Sigmoid colon (tissue), 7 donors: ENCODE data around the gene BRD8. TPM values are rescaled to one million over a fixed set of nuclear protein-coding genes. Genes with fewer than 3 reads are reported as not detected.

Experiments
- DNase-seq: peaks from one replicate; pipeline ENCODE4 v3.0.0-alpha.2; 2019
- H3K27ac ChIP-seq, 4 donors: fragments of 200-600 bp; sonication (generic); one replicate each; pipeline ENCODE4 v1.5.1; 2016 to 2019; ENCODE audit warnings: mild to moderate bottlenecking in 1 of 4
- H3K27me3 ChIP-seq, 3 donors: fragments of 200-600 bp; sonication (generic); one replicate each; pipeline ENCODE4 v1.5.1; 2019; ENCODE audit warnings: mild to moderate bottlenecking in 1 of 3
- H3K36me3 ChIP-seq, 4 donors: fragments of 200-600 bp; sonication (generic); one replicate each; pipeline ENCODE4 v1.5.1; 2016 to 2019
- H3K4me1 ChIP-seq, 4 donors: fragments of 200-600 bp; sonication (generic); one replicate each; pipeline ENCODE4 v1.5.1; 2017 to 2019
- H3K4me3 ChIP-seq, 4 donors: fragments of 200-600 bp; sonication (generic); one replicate each; pipeline ENCODE4 v1.5.1; 2017 to 2019; ENCODE audit warnings: mild to moderate bottlenecking in 2 of 4, moderate library complexity in 1 of 4
- H3K9me3 ChIP-seq, 4 donors: fragments of 200-600 bp in 3 of 4; sonication (generic) in 3 of 4; one replicate each; pipeline versions ENCODE4 v1.5.1 to v1.6.1; 2013 to 2019
- EP300 ChIP-seq, 4 donors: sonication (generic); formaldehyde crosslinking; IDR thresholded peaks; one replicate each; pipeline ENCODE4 v1.6.1; 2017; ENCODE audit warnings: antibody characterized with exemption in 4 of 4
- POLR2A ChIP-seq, 2 donors: fragments of 450-650 bp; IDR thresholded peaks; one replicate each; pipeline ENCODE4 v1.6.1; 2016; ENCODE audit warnings: antibody characterized with exemption in 2 of 2, mild to moderate bottlenecking in 2 of 2, moderate library complexity in 2 of 2
- POLR2AphosphoS5 ChIP-seq, 4 donors: sonication (generic); formaldehyde crosslinking; IDR thresholded peaks; one replicate each; pipeline ENCODE4 v1.6.1; 2017; ENCODE audit warnings: antibody characterized with exemption in 4 of 4
- WGBS, 2 donors: extraction: QIAGEN DNeasy Blood & Tissue Kit; methylation state at CpG; one replicate each; pipeline ENCODE4 v1.1.7; 2013; 5-methylcytosine and 5-hydroxymethylcytosine counted together
- intact Hi-C: fragments of 100-400 bp; cut with DNase I; formaldehyde crosslinking; loops from one replicate; pipeline ENCODE4 v1.15.1; 2023
- polyA plus RNA-seq, 3 donors: library from polyadenylated mRNA; stranded (reverse); fragments of 200-250 nt; gene quantifications; one replicate each; pipeline ENCODE4 v1.2.3, GENCODE V29; 2013
- total RNA-seq, 4 donors: library from RNA; depleted of rRNA; stranded (reverse); fragments of >200 nt; gene quantifications; one replicate each; pipeline ENCODE4 v1.1.0, GENCODE V29; 2016
- TF ChIP-seq, protein P1 (sequence below), 4 experiments: fragments of 450-650 bp in 3 of 4; fragments of 200-600 bp in 1 of 4; IDR thresholded peaks; one replicate each; pipeline ENCODE4 v1.5.1; 2016 to 2019; ENCODE audit warnings: antibody characterized with exemption in 4 of 4, mild to moderate bottlenecking in 3 of 4, moderate library complexity in 2 of 4
- donor health status: healthy with polysubstance abuse.
- donor health status: Bipolar disorder and iron deficiency.
- donor health status: healthy.

BRD8 gene
- total and polyA plus RNA-seq, 7 donors, result 13.4 to 52.3 (median 48.5) TPM

DNA sequence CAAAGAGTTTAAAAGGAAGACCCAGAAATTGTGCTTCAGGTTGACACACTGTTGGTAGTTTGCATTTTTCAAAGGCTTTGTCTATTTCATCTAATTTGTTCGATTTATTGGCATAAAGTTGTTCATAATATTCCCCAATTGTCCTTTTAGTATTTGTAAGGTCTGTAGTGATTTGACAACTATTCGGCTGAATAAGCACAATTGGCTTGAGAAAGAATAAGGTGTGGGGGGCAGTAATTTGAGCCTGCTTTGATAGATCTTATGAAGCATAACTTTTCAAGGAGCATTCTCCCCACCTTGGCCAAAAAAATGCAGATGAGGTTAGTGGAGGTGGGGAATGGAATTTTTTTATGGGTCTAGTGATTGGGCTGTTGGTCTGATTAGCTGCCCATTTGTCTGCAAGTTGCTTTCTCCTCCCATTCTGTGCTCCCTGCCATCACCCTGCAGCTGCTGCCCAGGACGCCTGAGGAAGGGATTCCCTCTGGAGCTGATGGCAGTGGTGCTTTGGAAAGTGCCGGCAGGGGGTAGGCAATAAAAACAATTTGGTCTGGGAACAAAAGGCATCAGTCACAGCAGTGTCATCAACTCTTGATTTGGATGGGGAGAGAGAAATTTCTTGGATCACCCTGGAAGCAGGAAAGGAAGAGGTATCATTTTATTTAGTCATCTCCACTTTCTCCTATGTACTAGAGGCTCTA is 68.0 kb downstream of the BRD8 start:
- Histone ChIP-seq H3K4me1 (peaks cover 0 to 24% (median 15%) of the 10 kb centered on the region in 4 donors), H3K4me3 (peak overlapping the region in 1 of 4 donors; percentile 8), H3K9me3 (no peaks in the 10 kb centered on the region), H3K27me3 (no peaks in the 10 kb centered on the region), H3K27ac (peak overlapping the region in 1 of 4 donors; percentile 50), H3K36me3 (no peaks in the 10 kb centered on the region)
- intact Hi-C loops, result no loop called here
- WGBS, 2 donors, result 63 to 68% methylated on average over 4 of the region's 4 CpGs
- TF ChIP-seq, protein P1, sequence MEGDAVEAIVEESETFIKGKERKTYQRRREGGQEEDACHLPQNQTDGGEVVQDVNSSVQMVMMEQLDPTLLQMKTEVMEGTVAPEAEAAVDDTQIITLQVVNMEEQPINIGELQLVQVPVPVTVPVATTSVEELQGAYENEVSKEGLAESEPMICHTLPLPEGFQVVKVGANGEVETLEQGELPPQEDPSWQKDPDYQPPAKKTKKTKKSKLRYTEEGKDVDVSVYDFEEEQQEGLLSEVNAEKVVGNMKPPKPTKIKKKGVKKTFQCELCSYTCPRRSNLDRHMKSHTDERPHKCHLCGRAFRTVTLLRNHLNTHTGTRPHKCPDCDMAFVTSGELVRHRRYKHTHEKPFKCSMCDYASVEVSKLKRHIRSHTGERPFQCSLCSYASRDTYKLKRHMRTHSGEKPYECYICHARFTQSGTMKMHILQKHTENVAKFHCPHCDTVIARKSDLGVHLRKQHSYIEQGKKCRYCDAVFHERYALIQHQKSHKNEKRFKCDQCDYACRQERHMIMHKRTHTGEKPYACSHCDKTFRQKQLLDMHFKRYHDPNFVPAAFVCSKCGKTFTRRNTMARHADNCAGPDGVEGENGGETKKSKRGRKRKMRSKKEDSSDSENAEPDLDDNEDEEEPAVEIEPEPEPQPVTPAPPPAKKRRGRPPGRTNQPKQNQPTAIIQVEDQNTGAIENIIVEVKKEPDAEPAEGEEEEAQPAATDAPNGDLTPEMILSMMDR (IDR thresholded peaks at IDR 0.05), result no peak
- TF ChIP-seq POLR2A (IDR thresholded peaks at IDR 0.05) (no peak), POLR2AphosphoS5 (IDR thresholded peaks at IDR 0.05) (no peak), EP300 (IDR thresholded peaks at IDR 0.05) (no peak)
- no peak for DNase-seq

DNA sequence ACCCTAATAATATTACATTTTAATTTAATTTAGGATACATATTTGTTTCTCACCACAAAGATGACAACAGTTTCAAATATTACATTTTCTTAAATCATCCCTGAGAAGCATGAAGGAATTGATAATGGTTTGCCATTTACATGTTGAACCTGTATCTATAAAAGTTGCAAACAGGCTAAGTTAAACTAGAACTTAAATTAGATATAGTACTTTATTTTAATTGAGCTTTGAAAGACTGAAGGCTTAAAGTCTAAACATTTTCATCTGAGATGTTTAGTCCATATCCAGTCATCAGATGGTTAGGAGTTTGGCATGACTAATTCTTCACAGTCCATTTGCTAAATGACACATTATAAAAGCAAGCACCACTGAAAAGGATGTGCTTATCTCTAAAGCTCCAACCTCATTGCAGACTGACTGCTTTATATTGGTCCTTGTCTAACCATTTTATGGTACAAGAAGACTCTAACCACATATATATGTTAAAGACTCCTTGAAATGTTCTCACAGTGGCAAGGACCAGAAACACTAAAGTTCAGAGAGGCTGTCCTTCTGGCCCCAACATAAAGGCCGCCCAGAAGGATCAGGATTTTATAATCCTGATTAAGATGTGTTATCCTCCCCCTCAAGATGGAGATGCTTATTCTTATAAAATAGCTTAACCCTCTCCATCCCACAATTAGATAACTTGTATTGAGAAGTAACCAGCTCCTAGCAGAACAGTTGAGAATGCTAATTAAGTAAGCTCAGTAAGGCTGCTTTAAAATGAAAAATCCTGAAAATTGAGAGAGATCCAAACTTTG is 68.8 kb downstream of the BRD8 start:
- no peak overlapping the region for H3K4me3 ChIP-seq
- TF ChIP-seq EP300 (IDR thresholded peaks at IDR 0.05), result no peak
- TF ChIP-seq, protein P1 (IDR thresholded peaks at IDR 0.05), result no peak
- TF ChIP-seq POLR2AphosphoS5 (IDR thresholded peaks at IDR 0.05), result no peak
- no peak for TF ChIP-seq POLR2A (IDR thresholded peaks at IDR 0.05)
- no peak for DNase-seq
- H3K27ac ChIP-seq, result no peak overlapping the region
- H3K36me3 ChIP-seq, result no peaks in the 10 kb centered on the region
- intact Hi-C loops, result no loop called here
- 76 to 83% methylated on average over 1 of the region's 1 CpG for WGBS, 2 donors
- no peaks in the 10 kb centered on the region for H3K27me3 ChIP-seq
- peaks cover 0 to 24% (median 15%) of the 10 kb centered on the region in 4 donors for H3K4me1 ChIP-seq
- H3K9me3 ChIP-seq, result no peaks in the 10 kb centered on the region

DNA sequence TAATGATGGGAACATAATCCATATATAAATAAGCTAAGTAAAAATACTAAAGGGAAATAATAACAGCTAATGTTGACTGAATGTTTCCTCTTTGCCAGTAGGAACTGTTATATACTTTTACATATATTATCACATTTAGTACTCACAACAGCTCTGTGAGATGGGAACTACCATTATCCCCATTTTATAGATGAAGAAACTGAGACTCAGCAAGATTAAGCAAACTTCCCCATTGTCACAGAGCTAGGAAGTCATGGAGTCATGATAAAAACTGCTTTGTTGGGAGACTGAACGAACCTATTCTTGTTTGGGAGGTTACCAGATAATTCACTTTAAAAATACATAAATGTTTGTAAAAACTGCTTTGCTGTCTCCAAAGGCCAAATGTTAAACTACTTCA is 71.2 kb downstream of the BRD8 start:
- H3K4me3 ChIP-seq, result no peak overlapping the region
- 58 to 73% methylated on average over 1 of the region's 1 CpG for WGBS, 2 donors
- H3K36me3 ChIP-seq, result no peaks in the 10 kb centered on the region
- H3K4me1 ChIP-seq, result peaks cover 0 to 19% (median 10%) of the 10 kb centered on the region in 4 donors
- H3K9me3 ChIP-seq, result no peaks in the 10 kb centered on the region
- intact Hi-C loops, result no loop called here
- H3K27me3 ChIP-seq, result no peaks in the 10 kb centered on the region
- TF ChIP-seq, protein P1 (IDR thresholded peaks at IDR 0.05), result no peak
- no peak for DNase-seq
- no peak overlapping the region for H3K27ac ChIP-seq

DNA sequence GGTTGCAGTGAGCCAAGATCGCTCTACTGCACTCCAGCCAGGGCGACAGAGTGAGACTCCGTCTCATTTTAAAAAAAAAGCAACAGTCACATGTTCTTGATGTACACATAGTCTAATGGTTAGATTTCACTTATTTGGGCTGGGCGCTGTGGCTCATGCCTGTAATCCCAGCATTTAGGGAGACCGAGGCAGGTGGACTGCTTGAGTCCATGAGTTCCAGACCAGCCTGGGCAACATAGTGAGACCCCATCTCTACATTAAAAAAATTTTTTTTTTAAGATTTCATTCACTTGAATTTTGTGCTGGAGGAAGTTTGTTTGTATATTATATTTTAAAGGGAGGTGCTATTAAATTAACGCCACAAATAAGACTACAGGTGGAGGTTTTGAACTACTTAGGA is 72.7 kb downstream of the BRD8 start:
- TF ChIP-seq POLR2A (IDR thresholded peaks at IDR 0.05) (no peak), EP300 (IDR thresholded peaks at IDR 0.05) (no peak), POLR2AphosphoS5 (IDR thresholded peaks at IDR 0.05) (no peak)
- TF ChIP-seq, protein P1 (IDR thresholded peaks at IDR 0.05), result no peak
- 92 to 93% methylated on average over 6 of the region's 6 CpGs for WGBS, 2 donors
- intact Hi-C loops, result no loop called here
- DNase-seq, result no peak
- Histone ChIP-seq H3K36me3 (no peaks in the 10 kb centered on the region), H3K27ac (no peak overlapping the region), H3K9me3 (no peaks in the 10 kb centered on the region), H3K27me3 (no peaks in the 10 kb centered on the region), H3K4me3 (no peak overlapping the region), H3K4me1 (peaks cover 0 to 5% (median 2%) of the 10 kb centered on the region in 4 donors)
